Naive thymus-derived CD8-positive, alpha-beta T cell (primary cell): ENCODE measurements around the gene IRAK2. TPM values are rescaled to one million over a fixed set of nuclear protein-coding genes. Genes with fewer than 3 reads are reported as not detected.
"Not testable (repeated sequence)": the region's sequence is repeated elsewhere in the genome, so short reads cannot be mapped to it uniquely, and the experiment has no call there.

Source experiments
- ATAC-seq, 2 donors: fragments of 150-1000 bp; cut with Tn5 transposase in 1 of 2; sonication (Bioruptor Pico), chemical (Tn5 transposase) in 1 of 2; 1 replicate in 1 of 2; 2 replicates in 1 of 2; pipeline ENCODE4 v1.10.0; 2021; ENCODE audit warnings: mild to moderate bottlenecking in 2 of 2, moderate library complexity in 2 of 2
- POLR2A ChIA-PET: fragments of 350-600 bp; sonication (Branson Sonifier 250); formaldehyde crosslinking; loops from one replicate; lab custom pipeline; 2021; ENCODE audit warnings: antibody characterized with exemption; lab: Charles Lee
- DNase-seq, 10 donors: peaks; one replicate each; pipeline versions ENCODE4 v3.0.0 to v3.0.0-alpha.2; 2020 to 2022
- H3K27ac Mint-ChIP-seq, 10 donors: one replicate each; pipeline ENCODE4 v1.8.0; 2020 to 2022; ENCODE audit warnings: mild to moderate bottlenecking in 10 of 10, mixed read lengths in 10 of 10, moderate library complexity in 4 of 10, inconsistent platforms in 1 of 10
- H3K27me3 Mint-ChIP-seq, 5 donors: one replicate each; pipeline ENCODE4 v1.8.0; 2021 to 2022; ENCODE audit warnings: mixed read lengths in 5 of 5
- H3K36me3 Mint-ChIP-seq, 3 donors: one replicate each; pipeline ENCODE4 v1.8.0; 2020 to 2022; ENCODE audit warnings: mixed read lengths in 3 of 3, mild to moderate bottlenecking in 2 of 3, inconsistent platforms in 1 of 3
- H3K4me1 Mint-ChIP-seq, 4 donors: one replicate each; pipeline ENCODE4 v1.8.0; 2021 to 2022; ENCODE audit warnings: mixed read lengths in 4 of 4
- H3K4me3 Mint-ChIP-seq, 10 donors: one replicate each; pipeline ENCODE4 v1.8.0; 2020 to 2022; ENCODE audit warnings: mild to moderate bottlenecking in 10 of 10, mixed read lengths in 10 of 10, moderate library complexity in 6 of 10, inconsistent platforms in 1 of 10
- H3K9me3 Mint-ChIP-seq, 9 donors: one replicate each; pipeline ENCODE4 v1.8.0; 2020 to 2022; ENCODE audit warnings: mixed read lengths in 9 of 9, mild to moderate bottlenecking in 3 of 9, inconsistent platforms in 1 of 9, moderate library complexity in 1 of 9
- polyA plus RNA-seq, 3 donors: library from polyadenylated mRNA; unstranded; fragments of 300-500 nt; fragmentation: Illumina TruSeq; gene quantifications; one replicate each; pipeline ENCODE4 v1.2.3, GENCODE V29; 2021
- total RNA-seq, 8 experiments: library from RNA in 2 of 8; stranded (reverse) in 2 of 8; gene quantifications; one replicate each; pipeline ENCODE4 v1.2.3 and lab custom pipeline; 2021 to 2026

IRAK2 gene
- total and polyA plus RNA-seq, 5 experiments from 2014 or later, result 2.9 to 6.0 (median 4.4) TPM

DNA sequence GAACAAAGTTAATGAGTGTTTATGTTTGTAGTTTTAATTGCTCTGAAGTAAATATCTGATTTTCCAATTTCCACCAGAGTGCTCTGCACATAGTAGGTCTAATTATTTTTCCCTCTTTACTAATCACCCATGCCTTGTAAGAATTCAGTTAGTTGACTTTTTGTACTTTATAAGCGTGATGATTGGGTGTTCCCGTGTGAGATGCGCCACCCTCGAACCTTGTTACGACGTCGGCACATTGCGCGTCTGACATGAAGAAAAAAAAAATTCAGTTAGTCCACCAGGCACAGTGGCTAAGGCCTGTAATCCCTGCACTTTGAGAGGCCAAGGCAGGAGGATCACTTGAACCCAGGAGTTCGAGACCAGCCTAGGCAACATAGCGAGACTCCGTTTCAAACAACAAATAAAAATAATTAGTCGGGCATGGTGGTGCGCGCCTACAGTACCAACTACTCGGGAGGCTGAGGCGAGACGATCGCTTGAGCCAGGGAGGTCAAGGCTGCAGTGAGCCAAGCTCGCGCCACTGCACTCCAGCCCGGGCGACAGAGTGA lies 23.6 kb upstream of the IRAK2 start:
- DNase-seq, result no peak
- Mint-ChIP-seq H3K27me3 (no peaks in the 10 kb centered on the region), H3K9me3 (no peaks in the 10 kb centered on the region), H3K4me1 (peaks cover 11 to 40% (median 29%) of the 10 kb centered on the region in 4 donors), H3K27ac (peak overlapping the region; percentile 82 to 98 (median 94)), H3K4me3 (peak overlapping the region; percentile 83 to 94 (median 92)), H3K36me3 (peaks cover 0 to 14% (median 0%) of the 10 kb centered on the region in 3 donors)
- POLR2A ChIA-PET, result interaction anchor here (0.6 to 3.5 kb wide), 17 partner anchors 11 to 492 kb away, joined by 3 to 44 read pairs (median 5); partner anchors contain the start of genes CRELD1, FANCD2, MTMR14 and TATDN2
- no peak for ATAC-seq

DNA sequence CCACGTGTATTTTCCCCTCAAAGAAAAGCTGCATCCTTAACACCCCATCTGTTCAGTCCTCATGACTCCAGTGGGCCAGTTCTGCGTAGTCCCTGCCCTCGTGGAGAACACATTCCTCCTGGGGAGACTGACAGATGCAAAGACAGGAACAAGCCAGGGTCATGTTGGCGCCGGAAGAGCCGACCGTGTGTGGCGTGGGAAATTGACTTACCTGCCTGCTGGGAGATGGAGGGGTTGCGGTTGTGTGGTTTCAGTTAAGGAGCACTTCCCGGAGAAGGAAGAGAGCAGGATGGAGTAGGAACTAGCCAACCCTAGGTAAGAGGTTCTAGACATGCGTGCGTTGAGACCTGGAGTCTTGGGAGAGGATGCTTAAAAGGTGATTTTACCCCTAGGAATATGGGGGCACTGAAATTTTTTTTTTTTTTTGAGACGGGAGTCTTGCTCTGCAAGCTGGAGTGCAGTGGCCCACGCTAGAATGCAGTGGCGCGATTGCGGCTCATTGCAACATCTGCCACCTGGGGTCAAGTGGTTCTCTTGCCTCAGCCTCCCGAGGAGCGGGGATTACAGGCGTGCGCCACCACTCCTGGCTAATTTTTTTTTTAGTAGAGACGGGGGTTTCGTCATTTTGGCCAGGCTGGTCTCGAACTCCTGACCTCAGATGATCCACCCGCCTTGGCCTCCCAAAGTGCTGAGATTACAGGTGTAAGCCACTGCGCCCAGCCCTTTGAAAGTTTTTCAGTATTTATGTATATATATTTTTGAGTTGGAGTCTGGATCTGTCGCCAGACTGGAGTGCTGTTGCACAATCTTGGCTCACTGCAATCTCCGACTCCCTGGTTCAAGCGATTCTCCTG lies 21.8 kb upstream of the IRAK2 start:
- Mint-ChIP-seq H3K4me1 (peaks cover 15 to 51% (median 38%) of the 10 kb centered on the region in 4 donors), H3K27me3 (no peaks in the 10 kb centered on the region), H3K36me3 (peaks cover 0 to 30% (median 0%) of the 10 kb centered on the region in 3 donors), H3K27ac (peak overlapping the region; percentile 82 to 98 (median 94)), H3K4me3 (peak overlapping the region; percentile 83 to 94 (median 92)), H3K9me3 (no peaks in the 10 kb centered on the region)
- DNase-seq (no peak), ATAC-seq (no peak)
- POLR2A ChIA-PET, result interaction anchor here (0.6 to 3.5 kb wide), 12 partner anchors 9 to 759 kb away, joined by 3 to 44 read pairs (median 6); partner anchors contain the start of genes CRELD1 and TATDN2

DNA sequence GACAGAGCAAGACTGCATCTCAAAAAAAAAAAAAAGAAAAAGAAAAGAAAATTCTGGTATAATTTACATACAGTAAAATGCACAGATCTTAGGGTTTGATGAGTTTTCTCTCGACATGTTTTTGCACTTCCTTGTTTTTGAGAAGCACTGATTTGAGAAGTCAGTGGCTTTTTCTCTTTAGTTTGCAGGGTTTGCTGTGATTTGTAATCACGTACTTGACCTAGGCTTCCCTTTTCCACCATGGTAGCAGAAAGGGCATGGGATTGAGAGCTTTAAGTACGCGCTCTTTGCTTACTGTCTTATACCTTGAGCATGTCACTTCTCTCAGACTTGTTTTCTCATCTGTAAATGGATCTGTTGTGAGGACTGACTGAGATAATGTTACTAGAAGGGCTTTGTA lies 19.0 kb upstream of the IRAK2 start:
- H3K4me3 Mint-ChIP-seq, result peak overlapping the region; percentile 43 to 93 (median 70)
- H3K27ac Mint-ChIP-seq, result peak overlapping the region in 9 of 10 donors; percentile 14 to 81 (median 56)
- POLR2A ChIA-PET, result interaction anchor here (0.6 to 1.6 kb wide), 3 partner anchors 54 to 793 kb away, joined by 3 to 7 read pairs (median 3); no protein-coding TSS in a partner anchor
- H3K9me3 Mint-ChIP-seq, result no peaks in the 10 kb centered on the region
- no peak for DNase-seq
- H3K27me3 Mint-ChIP-seq, result no peaks in the 10 kb centered on the region
- peaks cover 0 to 56% (median 11%) of the 10 kb centered on the region in 3 donors for H3K36me3 Mint-ChIP-seq
- peaks cover 15 to 61% (median 48%) of the 10 kb centered on the region in 4 donors for H3K4me1 Mint-ChIP-seq
- ATAC-seq, result no peak

DNA sequence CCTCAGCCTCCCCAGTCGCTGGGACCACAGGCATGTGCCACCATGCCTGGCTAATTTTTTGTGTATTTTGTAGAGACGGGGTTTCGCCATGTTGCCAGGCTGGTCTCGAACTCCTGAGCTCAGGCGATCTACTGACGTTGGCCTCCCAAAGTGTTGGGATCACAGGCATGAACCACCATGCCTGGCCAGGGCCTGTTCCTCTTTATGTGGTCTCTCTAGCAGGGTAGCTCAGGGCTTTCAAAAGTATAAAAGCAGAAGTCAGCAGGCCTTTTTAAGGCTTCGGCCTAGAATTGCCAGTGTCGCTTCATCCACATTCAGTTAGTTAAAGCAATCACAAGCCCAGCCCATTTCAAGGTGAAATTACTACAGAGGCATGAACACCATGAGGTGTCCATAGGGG lies 15.5 kb upstream of the IRAK2 start:
- ATAC-seq (no peak), DNase-seq (no peak)
- peak overlapping the region in 5 of 10 donors; percentile 15 to 78 (median 38) for H3K27ac Mint-ChIP-seq
- no peaks in the 10 kb centered on the region for H3K9me3 Mint-ChIP-seq
- peaks cover 9 to 36% (median 31%) of the 10 kb centered on the region in 4 donors for H3K4me1 Mint-ChIP-seq
- POLR2A ChIA-PET, result interaction anchor here (0.7 kb wide), 1 partner anchor 14 kb away, joined by 3 read pairs; no protein-coding TSS in a partner anchor
- H3K4me3 Mint-ChIP-seq, result peak overlapping the region in 1 of 10 donors; percentile 24
- H3K36me3 Mint-ChIP-seq, result peaks cover 0 to 85% (median 14%) of the 10 kb centered on the region in 3 donors
- H3K27me3 Mint-ChIP-seq, result no peaks in the 10 kb centered on the region

DNA sequence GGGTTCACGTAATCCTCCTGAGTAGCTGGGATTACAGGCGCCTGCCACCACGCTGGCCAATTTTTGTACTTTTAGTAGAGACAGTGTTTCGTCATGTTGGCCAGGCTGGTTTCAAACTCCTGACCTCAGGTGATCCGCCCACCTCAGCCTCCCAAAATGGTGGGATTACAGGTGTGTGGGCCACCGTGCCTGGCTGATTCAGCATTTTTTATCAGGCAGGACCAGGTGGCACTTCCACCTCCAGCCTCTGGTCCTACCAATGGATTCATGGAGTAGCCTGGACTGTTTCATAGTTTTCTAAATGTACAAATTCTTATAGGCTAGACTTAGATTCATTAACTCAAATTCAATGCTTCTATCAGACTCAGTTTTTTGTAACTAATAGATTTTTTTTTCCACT lies 13.7 kb upstream of the IRAK2 start:
- Mint-ChIP-seq H3K4me1 (peaks cover 4 to 23% (median 20%) of the 10 kb centered on the region in 4 donors), H3K9me3 (no peaks in the 10 kb centered on the region), H3K4me3 (no peak overlapping the region), H3K27ac (no peak overlapping the region), H3K27me3 (no peaks in the 10 kb centered on the region), H3K36me3 (peaks cover 0 to 76% (median 14%) of the 10 kb centered on the region in 3 donors)
- DNase-seq (no peak), ATAC-seq (no peak)
- POLR2A ChIA-PET, result interaction anchor here (0.6 to 1.7 kb wide), 2 partner anchors 9 to 34 kb away, joined by 3 to 6 read pairs; partner anchors contain the start of gene VHL

DNA sequence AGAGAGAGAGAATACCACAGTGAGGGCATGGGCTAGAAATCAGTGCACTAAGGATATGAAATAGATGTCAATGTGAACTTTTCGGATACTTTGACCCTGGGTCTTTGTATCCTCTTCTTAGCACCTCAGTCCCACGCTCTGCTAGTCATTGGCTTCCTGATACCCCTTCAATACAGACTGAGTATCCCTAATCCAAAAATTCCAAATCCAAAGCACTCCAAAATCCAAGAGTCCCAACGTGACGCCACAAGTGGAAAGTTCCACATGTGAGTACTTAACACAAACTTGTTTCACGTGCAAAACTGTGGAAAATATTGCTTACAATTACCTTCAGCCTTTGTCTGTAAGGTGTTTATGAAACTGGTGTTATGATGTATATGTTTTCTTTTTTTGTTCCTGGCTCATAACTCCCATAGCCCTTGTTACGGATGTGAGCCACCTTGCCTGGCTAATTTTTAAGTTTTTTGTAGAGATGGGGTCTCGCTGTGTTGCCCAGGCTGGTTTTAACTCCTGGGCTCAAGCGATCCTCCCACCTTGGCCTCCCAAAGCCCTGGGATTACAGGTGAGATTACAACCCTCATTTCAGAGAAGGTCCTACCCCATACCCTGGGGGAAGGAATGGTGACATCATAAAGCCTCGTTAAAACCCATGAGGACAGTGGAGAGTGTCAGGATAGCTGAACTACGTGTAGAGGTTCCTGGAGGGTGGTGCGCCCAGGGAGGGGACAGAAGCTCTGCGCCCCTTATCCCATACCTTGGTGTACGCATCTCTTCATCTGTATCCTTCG lies 10.2 kb upstream of the IRAK2 start:
- H3K9me3 Mint-ChIP-seq, result no peaks in the 10 kb centered on the region
- peak overlapping the region in 7 of 10 donors; percentile 18 to 60 (median 48) for H3K27ac Mint-ChIP-seq
- POLR2A ChIA-PET, result interaction anchor here (0.6 to 1.0 kb wide), 2 partner anchors 20 to 39 kb away, joined by 3 to 4 read pairs; no protein-coding TSS in a partner anchor

DNA sequence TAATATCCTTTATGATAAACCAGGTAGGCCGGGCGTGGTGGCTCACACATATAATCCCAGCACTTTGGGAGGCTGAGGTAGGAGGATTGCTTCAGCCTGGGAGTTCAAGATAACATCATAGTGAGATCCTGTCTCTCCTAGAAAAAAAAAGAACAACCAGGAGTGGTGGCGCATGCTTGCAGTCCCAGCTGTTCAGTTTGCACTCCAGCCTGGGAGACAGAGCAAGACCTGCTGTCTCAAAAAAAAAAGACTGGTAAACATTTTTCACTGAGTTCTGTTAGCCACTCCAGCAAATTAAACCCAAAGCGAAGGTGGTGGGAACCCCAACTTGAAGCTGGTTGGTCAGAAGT lies 9.6 kb upstream of the IRAK2 start:
- peaks cover 0 to 40% (median 9%) of the 10 kb centered on the region in 3 donors for H3K36me3 Mint-ChIP-seq
- no peak overlapping the region for H3K4me3 Mint-ChIP-seq
- peak overlapping the region in 4 of 10 donors; percentile 48 to 60 (median 50) for H3K27ac Mint-ChIP-seq
- no peaks in the 10 kb centered on the region for H3K9me3 Mint-ChIP-seq
- no peak for ATAC-seq
- peaks cover 0 to 2% (median 0%) of the 10 kb centered on the region in 4 donors for H3K4me1 Mint-ChIP-seq
- no peaks in the 10 kb centered on the region for H3K27me3 Mint-ChIP-seq
- POLR2A ChIA-PET, result no interaction called here
- no peak for DNase-seq

More for the DNA sequence above, 10.2 kb upstream of the IRAK2 start:
- peaks cover 0 to 46% (median 14%) of the 10 kb centered on the region in 3 donors for H3K36me3 Mint-ChIP-seq
- peaks cover 0 to 6% (median 1%) of the 10 kb centered on the region in 4 donors for H3K4me1 Mint-ChIP-seq
- DNase-seq, result no peak
- ATAC-seq, result peak in 1 of 2 donors; percentile 30
- H3K4me3 Mint-ChIP-seq, result no peak overlapping the region
- H3K27me3 Mint-ChIP-seq, result no peaks in the 10 kb centered on the region

DNA sequence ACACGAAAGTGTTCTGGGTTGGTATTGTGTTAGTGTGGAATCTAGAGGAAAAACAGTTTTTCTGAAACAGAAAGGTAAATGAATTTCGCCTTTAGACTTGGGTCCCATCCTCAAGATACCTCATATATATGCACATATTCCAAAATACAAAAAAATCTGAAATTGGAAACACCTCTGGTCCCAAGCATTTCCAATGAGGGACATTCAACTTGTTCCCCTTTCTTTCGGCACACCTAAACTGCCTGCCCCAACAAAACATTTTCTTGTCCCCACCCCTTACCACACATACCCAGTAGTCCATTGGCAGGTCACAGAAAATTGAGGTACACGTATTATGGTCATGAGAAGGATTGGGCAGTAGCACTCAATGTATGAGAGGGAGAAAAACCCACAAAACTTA lies 9.1 kb upstream of the IRAK2 start:
- H3K27ac Mint-ChIP-seq, result peak overlapping the region in 5 of 10 donors; percentile 2 to 73 (median 48)
- POLR2A ChIA-PET, result no interaction called here
- DNase-seq, result no peak
- H3K4me3 Mint-ChIP-seq, result no peak overlapping the region
- H3K27me3 Mint-ChIP-seq, result no peaks in the 10 kb centered on the region
- no peaks in the 10 kb centered on the region for H3K9me3 Mint-ChIP-seq
- peaks cover 0 to 34% (median 3%) of the 10 kb centered on the region in 3 donors for H3K36me3 Mint-ChIP-seq
- ATAC-seq, result no peak
- no peaks in the 10 kb centered on the region for H3K4me1 Mint-ChIP-seq

DNA sequence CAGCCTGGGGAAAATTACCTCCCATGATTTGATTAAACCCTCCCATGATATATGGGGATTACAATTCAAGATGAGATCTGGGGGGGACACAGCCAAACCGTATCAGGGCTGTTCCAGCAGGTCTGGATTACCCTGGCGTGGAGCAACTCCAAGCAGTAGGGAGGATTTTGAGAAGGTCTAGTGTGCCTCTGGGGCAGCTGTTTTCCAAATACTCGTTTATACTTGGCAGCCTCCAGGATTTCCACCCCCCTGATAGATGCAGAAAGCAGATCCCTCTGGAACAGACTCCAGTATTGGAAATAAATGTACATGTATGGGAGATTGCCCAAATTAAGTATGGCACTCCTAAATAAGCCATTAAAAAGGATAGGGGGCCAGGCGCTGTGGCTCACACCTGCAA lies 7.7 kb upstream of the IRAK2 start:
- ATAC-seq (no peak), DNase-seq (no peak)
- Mint-ChIP-seq H3K27ac (no peak overlapping the region), H3K36me3 (peaks cover 0 to 21% (median 0%) of the 10 kb centered on the region in 3 donors), H3K4me3 (no peak overlapping the region), H3K27me3 (no peaks in the 10 kb centered on the region), H3K4me1 (no peaks in the 10 kb centered on the region), H3K9me3 (no peaks in the 10 kb centered on the region)
- POLR2A ChIA-PET, result no interaction called here

DNA sequence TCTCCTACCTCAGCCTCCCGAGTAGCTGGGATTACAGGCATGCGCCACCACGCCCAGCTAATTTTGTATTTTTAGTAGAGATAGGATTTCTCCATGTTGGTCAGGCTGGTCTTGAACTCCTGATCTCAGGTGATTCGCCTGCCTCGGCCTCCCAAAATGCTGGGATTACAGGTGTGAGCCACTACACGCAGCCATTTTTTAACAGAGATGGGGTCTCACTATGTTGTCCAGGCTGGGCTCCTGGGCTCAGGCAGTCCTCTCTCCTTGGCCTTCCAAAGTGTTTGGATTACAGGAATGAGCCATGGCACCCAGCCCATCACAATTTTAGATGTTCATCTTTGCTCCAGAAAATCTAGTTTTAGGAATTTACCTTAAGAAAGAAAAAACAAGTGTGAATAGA lies 6.2 kb upstream of the IRAK2 start:
- H3K4me1 Mint-ChIP-seq, H3K36me3 Mint-ChIP-seq, H3K9me3 Mint-ChIP-seq, H3K27ac Mint-ChIP-seq, ATAC-seq, DNase-seq, POLR2A ChIA-PET, H3K27me3 Mint-ChIP-seq, H3K4me3 Mint-ChIP-seq: not testable (repeated sequence)

DNA sequence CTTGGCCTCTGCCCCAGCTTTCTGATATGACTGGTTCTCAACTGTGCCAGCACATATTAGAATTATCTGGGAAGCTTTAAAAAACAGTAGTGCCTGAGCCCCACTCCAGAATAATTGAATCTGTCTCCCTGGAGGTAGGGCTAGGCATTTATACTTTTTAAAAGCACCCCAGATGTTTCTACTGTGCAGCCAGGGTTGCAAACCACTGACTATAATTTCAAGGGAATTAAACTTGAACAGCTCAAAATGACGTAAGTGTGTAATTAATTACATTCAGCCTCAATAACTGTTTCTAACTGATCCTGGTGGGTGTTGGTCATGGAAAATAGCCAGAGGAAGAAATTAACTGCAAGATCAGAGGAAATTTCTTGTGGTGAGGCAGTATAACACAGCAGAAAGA lies 4.4 kb upstream of the IRAK2 start:
- ATAC-seq (no peak), DNase-seq (no peak)
- Mint-ChIP-seq H3K36me3 (no peaks in the 10 kb centered on the region), H3K9me3 (no peaks in the 10 kb centered on the region), H3K4me3 (no peak overlapping the region), H3K4me1 (peaks cover 0 to 11% (median 4%) of the 10 kb centered on the region in 4 donors), H3K27ac (no peak overlapping the region), H3K27me3 (no peaks in the 10 kb centered on the region)
- POLR2A ChIA-PET, result interaction anchor here (1.0 kb wide), 1 partner anchor 39 kb away, joined by 6 read pairs; no protein-coding TSS in a partner anchor

DNA sequence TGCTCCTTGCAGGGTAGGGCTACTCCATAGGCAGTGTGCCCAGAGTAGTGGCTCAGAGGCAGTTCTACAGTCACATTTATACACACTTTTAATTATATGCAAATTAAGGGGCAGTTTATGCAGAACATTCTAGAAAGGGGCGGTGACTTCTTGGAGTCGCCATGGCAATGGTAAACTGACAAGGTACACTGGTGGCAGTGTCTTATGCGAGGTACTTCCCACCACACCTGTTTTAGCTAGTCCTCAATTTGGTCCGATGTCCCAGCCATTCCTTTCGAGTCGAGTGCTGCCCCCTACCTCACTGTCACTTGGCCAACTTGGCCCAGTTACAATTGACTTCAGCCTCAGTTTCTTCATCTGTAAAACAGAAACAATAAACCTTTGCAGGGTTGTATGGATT lies 3.8 kb upstream of the IRAK2 start:
- Mint-ChIP-seq H3K4me1 (peaks cover 0 to 15% (median 7%) of the 10 kb centered on the region in 4 donors), H3K9me3 (no peaks in the 10 kb centered on the region), H3K36me3 (no peaks in the 10 kb centered on the region), H3K4me3 (no peak overlapping the region), H3K27ac (no peak overlapping the region), H3K27me3 (no peaks in the 10 kb centered on the region)
- ATAC-seq, result no peak
- POLR2A ChIA-PET, result no interaction called here
- no peak for DNase-seq
